Measurements from ENCODE around the gene ENPP1. TPM values are rescaled to one million over a fixed set of nuclear protein-coding genes. Genes with fewer than 3 reads are reported as not detected.

Gene ENPP1
- total and polyA plus RNA-seq, 2 experiments from 2014 or later = 34.2 to 53.7 TPM

DNA sequence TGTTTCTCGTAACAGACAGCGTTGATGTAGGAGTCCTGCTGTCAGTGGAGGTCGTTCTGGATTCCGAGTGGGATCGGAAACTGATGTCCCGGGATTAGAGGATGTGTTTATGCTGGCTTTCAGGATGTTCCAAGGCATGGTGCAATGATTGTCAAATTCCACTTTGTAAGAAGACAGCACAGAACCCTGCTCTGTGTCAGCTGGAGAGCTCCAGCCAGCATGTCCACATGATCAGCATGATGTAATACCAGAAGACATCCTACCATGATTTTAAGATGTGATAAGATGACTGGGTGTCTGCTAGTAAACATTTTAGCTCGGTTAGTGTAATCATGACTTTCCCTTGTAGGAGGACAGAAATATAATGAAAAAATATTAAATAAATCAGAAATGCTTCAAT is 20.3 kb downstream of the ENPP1 start:
- Histone ChIP-seq H3K9me2 (ENCODE audit: insufficient read depth) (no peaks in the 10 kb centered on the region; the same call in 1 of the 2 replicates), H3K27me3 (replicated peaks; ENCODE audit: insufficient read depth) (no peaks in the 10 kb centered on the region), H3K4me1 (ENCODE audit: insufficient read depth) (peaks cover 28% of the 10 kb centered on the region), H3K27ac (peak overlapping the region; percentile 33; the same call in 1 of the 2 replicates), H3K9me3 (ENCODE audit: low read depth) (no peaks in the 10 kb centered on the region), H3K4me2 (ENCODE audit: unreplicated experiment) (peak overlapping the region; percentile 39), H3K9ac (no peak overlapping the region), H2AFZ (no peak overlapping the region), H3K79me2 (ENCODE audit: insufficient read depth) (peaks cover 52% of the 10 kb centered on the region), H3K4me3 (no peak overlapping the region), H4K20me1 (ENCODE audit: insufficient read depth) (no peaks in the 10 kb centered on the region), H3K36me3 (ENCODE audit: low read depth) (no peaks in the 10 kb centered on the region), H3F3A (ENCODE audit: insufficient read depth) (peaks cover 1% of the 10 kb centered on the region; the same call in 1 of the 2 replicates)
- 34 to 35% methylated on average over 7 of the region's 7 CpGs for WGBS, 2 experiments (ENCODE audit: low coverage in 1 of 2, low lambda C conversion rate in 2 of 2, missing lambda C conversion rate in 2 of 2)
- in situ Hi-C loops (cut with MboI) = no loop called here
- peak; percentile 86 for DNase-seq
- TF ChIP-seq EZH2 (IDR thresholded peaks at IDR 0.05; ENCODE audit: insufficient read depth, poor library complexity, severe bottlenecking) = no peak
- TF ChIP-seq EZH2phosphoT487 (IDR thresholded peaks at IDR 0.05; ENCODE audit: insufficient read depth, low read depth) = no peak

- H4K20me1 ChIP-seq (ENCODE audit: insufficient read depth) = no peaks in the 10 kb centered on the region
- no peak overlapping the region for H3K4me2 ChIP-seq (ENCODE audit: unreplicated experiment)
- H3K79me2 ChIP-seq (ENCODE audit: insufficient read depth) = peaks cover 43% of the 10 kb centered on the region
- no peaks in the 10 kb centered on the region for H3K27me3 ChIP-seq (replicated peaks; ENCODE audit: insufficient read depth)
- H3F3A ChIP-seq (ENCODE audit: insufficient read depth) = no peaks in the 10 kb centered on the region
- H3K4me3 ChIP-seq = no peak overlapping the region
- no peak overlapping the region for H3K27ac ChIP-seq
- peaks cover 21% of the 10 kb centered on the region for H3K4me1 ChIP-seq (ENCODE audit: insufficient read depth)
- no peaks in the 10 kb centered on the region for H3K36me3 ChIP-seq (ENCODE audit: low read depth)
- no peak overlapping the region for H3K9ac ChIP-seq
- WGBS, 2 experiments (ENCODE audit: low coverage in 1 of 2, low lambda C conversion rate in 2 of 2, missing lambda C conversion rate in 2 of 2) = 59 to 60% methylated on average over 2 of the region's 2 CpGs
- no peaks in the 10 kb centered on the region; the same call in 1 of the 2 replicates for H3K9me2 ChIP-seq (ENCODE audit: insufficient read depth)
- no peaks in the 10 kb centered on the region for H3K9me3 ChIP-seq (ENCODE audit: low read depth)
- in situ Hi-C loops (cut with MboI) = no loop called here
- TF ChIP-seq EZH2 (IDR thresholded peaks at IDR 0.05; ENCODE audit: insufficient read depth, poor library complexity, severe bottlenecking) = no peak
- TF ChIP-seq EZH2phosphoT487 (IDR thresholded peaks at IDR 0.05; ENCODE audit: insufficient read depth, low read depth) = no peak
- no peak overlapping the region for H2AFZ ChIP-seq
- no peak for DNase-seq
Measured at GRCh38 chr6:131828951-131829350, 21.1 kb downstream of the ENPP1 start.

GRCh38 chr6:131831392-131831791 is 23.6 kb downstream of the ENPP1 start:
- TF ChIP-seq EZH2 (IDR thresholded peaks at IDR 0.05; ENCODE audit: insufficient read depth, poor library complexity, severe bottlenecking) (no peak), EZH2phosphoT487 (IDR thresholded peaks at IDR 0.05; ENCODE audit: insufficient read depth, low read depth) (no peak)
- H3K9ac ChIP-seq = no peak overlapping the region
- peaks cover 40% of the 10 kb centered on the region for H3K79me2 ChIP-seq (ENCODE audit: insufficient read depth)
- peak; percentile 39 for DNase-seq
- H3K36me3 ChIP-seq (ENCODE audit: low read depth) = no peaks in the 10 kb centered on the region
- no peaks in the 10 kb centered on the region; the same call in 1 of the 2 replicates for H3K9me2 ChIP-seq (ENCODE audit: insufficient read depth)
- H3F3A ChIP-seq (ENCODE audit: insufficient read depth) = no peaks in the 10 kb centered on the region; the same call in 1 of the 2 replicates
- no peaks in the 10 kb centered on the region for H4K20me1 ChIP-seq (ENCODE audit: insufficient read depth)
- WGBS, 2 experiments (ENCODE audit: low coverage in 1 of 2, low lambda C conversion rate in 2 of 2, missing lambda C conversion rate in 2 of 2) = 37 to 41% methylated on average over 4 of the region's 4 CpGs
- in situ Hi-C loops (cut with MboI) = no loop called here
- no peaks in the 10 kb centered on the region for H3K9me3 ChIP-seq (ENCODE audit: low read depth)
- peaks cover 21% of the 10 kb centered on the region for H3K4me1 ChIP-seq (ENCODE audit: insufficient read depth)
- no peak overlapping the region for H3K4me3 ChIP-seq
- H3K4me2 ChIP-seq (ENCODE audit: unreplicated experiment) = no peak overlapping the region
- H2AFZ ChIP-seq = no peak overlapping the region
- H3K27ac ChIP-seq = no peak overlapping the region; the same call in 1 of the 2 replicates
- H3K27me3 ChIP-seq (replicated peaks; ENCODE audit: insufficient read depth) = no peaks in the 10 kb centered on the region

GRCh38 chr6:131831886-131832285 is 24.1 kb downstream of the ENPP1 start:
- Histone ChIP-seq H3K27ac (no peak overlapping the region; the same call in 1 of the 2 replicates), H4K20me1 (ENCODE audit: insufficient read depth) (no peaks in the 10 kb centered on the region), H3K9me3 (ENCODE audit: low read depth) (no peaks in the 10 kb centered on the region), H3K36me3 (ENCODE audit: low read depth) (no peaks in the 10 kb centered on the region), H2AFZ (no peak overlapping the region), H3F3A (ENCODE audit: insufficient read depth) (no peaks in the 10 kb centered on the region; the same call in 1 of the 2 replicates), H3K4me1 (ENCODE audit: insufficient read depth) (peaks cover 21% of the 10 kb centered on the region), H3K9ac (no peak overlapping the region), H3K79me2 (ENCODE audit: insufficient read depth) (peaks cover 45% of the 10 kb centered on the region), H3K27me3 (replicated peaks; ENCODE audit: insufficient read depth) (no peaks in the 10 kb centered on the region), H3K4me3 (no peak overlapping the region), H3K4me2 (ENCODE audit: unreplicated experiment) (no peak overlapping the region), H3K9me2 (ENCODE audit: insufficient read depth) (no peaks in the 10 kb centered on the region; the same call in 1 of the 2 replicates)
- WGBS, 2 experiments (ENCODE audit: low coverage in 1 of 2, low lambda C conversion rate in 2 of 2, missing lambda C conversion rate in 2 of 2) = 24 to 54% methylated on average over 1 of the region's 1 CpG
- TF ChIP-seq EZH2 (IDR thresholded peaks at IDR 0.05; ENCODE audit: insufficient read depth, poor library complexity, severe bottlenecking) (no peak), EZH2phosphoT487 (IDR thresholded peaks at IDR 0.05; ENCODE audit: insufficient read depth, low read depth) (no peak)
- in situ Hi-C loops (cut with MboI) = no loop called here
- DNase-seq = no peak
